IPS-18c (cell line): Measurements from ENCODE around the gene ADGRB3.

Source experiments
- H3K4me3 ChIP-seq: 2 replicates; pipeline ENCODE4 v1.7.0; 2013; ENCODE audit warnings: low read depth, mild to moderate bottlenecking, low read length, moderate library complexity; ENCODE audit not compliant: insufficient read depth
- H3K9me3 ChIP-seq: one replicate; pipeline ENCODE4 v1.6.1; 2013; ENCODE audit warnings: mild to moderate bottlenecking, low read length, moderate library complexity; ENCODE audit not compliant: control insufficient read depth, insufficient read depth

Gene ADGRB3

GRCh38 chr6:68719761-68720160, 84.7 kb downstream of the ADGRB3 start:
- Histone ChIP-seq H3K9me3 (no peaks in the 10 kb centered on the region), H3K4me3 (no peak overlapping the region)

- no peak overlapping the region for H3K4me3 ChIP-seq
Observed at GRCh38 chr6:68722891-68723527, 87.9 kb downstream of the ADGRB3 start.

GRCh38 chr6:68724060-68724459, 89.0 kb downstream of the ADGRB3 start:
- H3K4me3 ChIP-seq = no peak overlapping the region

More at GRCh38 chr6:68722891-68723527, 87.9 kb downstream of the ADGRB3 start:
- no peaks in the 10 kb centered on the region for H3K9me3 ChIP-seq

GRCh38 chr6:68726337-68726736, 91.3 kb downstream of the ADGRB3 start:
- Histone ChIP-seq H3K4me3 (no peak overlapping the region), H3K9me3 (no peaks in the 10 kb centered on the region)

More at GRCh38 chr6:68724060-68724459, 89.0 kb downstream of the ADGRB3 start:
- H3K9me3 ChIP-seq = no peaks in the 10 kb centered on the region

- H3K9me3 ChIP-seq = no peaks in the 10 kb centered on the region
- H3K4me3 ChIP-seq = no peak overlapping the region
Observed at GRCh38 chr6:68726992-68727391, 91.9 kb downstream of the ADGRB3 start.

GRCh38 chr6:68727699-68728098, 92.6 kb downstream of the ADGRB3 start:
- Histone ChIP-seq H3K4me3 (no peak overlapping the region), H3K9me3 (no peaks in the 10 kb centered on the region)

- no peak overlapping the region for H3K4me3 ChIP-seq
Observed at GRCh38 chr6:68728159-68728979, 93.3 kb downstream of the ADGRB3 start.

GRCh38 chr6:68729377-68729903, 94.4 kb downstream of the ADGRB3 start:
- H3K4me3 ChIP-seq = no peak overlapping the region
- no peaks in the 10 kb centered on the region for H3K9me3 ChIP-seq

More at GRCh38 chr6:68728159-68728979, 93.3 kb downstream of the ADGRB3 start:
- no peaks in the 10 kb centered on the region for H3K9me3 ChIP-seq

- Histone ChIP-seq H3K4me3 (no peak overlapping the region), H3K9me3 (no peaks in the 10 kb centered on the region)
Observed at GRCh38 chr6:68730291-68731054, 95.4 kb downstream of the ADGRB3 start.

GRCh38 chr6:68732423-68732822, 97.3 kb downstream of the ADGRB3 start:
- no peak overlapping the region for H3K4me3 ChIP-seq
- no peaks in the 10 kb centered on the region for H3K9me3 ChIP-seq

GRCh38 chr6:68735866-68736265, 100.8 kb downstream of the ADGRB3 start:
- Histone ChIP-seq H3K9me3 (no peaks in the 10 kb centered on the region), H3K4me3 (no peak overlapping the region)

GRCh38 chr6:68737061-68737460, 102.0 kb downstream of the ADGRB3 start:
- Histone ChIP-seq H3K9me3 (no peaks in the 10 kb centered on the region), H3K4me3 (no peak overlapping the region)

- Histone ChIP-seq H3K4me3 (no peak overlapping the region), H3K9me3 (no peaks in the 10 kb centered on the region)
Observed at GRCh38 chr6:68738039-68738438, 103.0 kb downstream of the ADGRB3 start.

GRCh38 chr6:68740828-68741500, 105.9 kb downstream of the ADGRB3 start:
- no peak overlapping the region for H3K4me3 ChIP-seq
- no peaks in the 10 kb centered on the region for H3K9me3 ChIP-seq

GRCh38 chr6:68741501-68742386, 106.7 kb downstream of the ADGRB3 start:
- Histone ChIP-seq H3K4me3 (no peak overlapping the region), H3K9me3 (no peaks in the 10 kb centered on the region)

GRCh38 chr6:68743099-68743498, 108.0 kb downstream of the ADGRB3 start:
- H3K4me3 ChIP-seq = no peak overlapping the region
- no peaks in the 10 kb centered on the region for H3K9me3 ChIP-seq
